ENCODE data around the gene VARS2.
"Not testable (repeated sequence)": the region's sequence is repeated elsewhere in the genome, so short reads cannot be mapped to it uniquely, and the experiment has no call there.

VARS2 gene

DNA sequence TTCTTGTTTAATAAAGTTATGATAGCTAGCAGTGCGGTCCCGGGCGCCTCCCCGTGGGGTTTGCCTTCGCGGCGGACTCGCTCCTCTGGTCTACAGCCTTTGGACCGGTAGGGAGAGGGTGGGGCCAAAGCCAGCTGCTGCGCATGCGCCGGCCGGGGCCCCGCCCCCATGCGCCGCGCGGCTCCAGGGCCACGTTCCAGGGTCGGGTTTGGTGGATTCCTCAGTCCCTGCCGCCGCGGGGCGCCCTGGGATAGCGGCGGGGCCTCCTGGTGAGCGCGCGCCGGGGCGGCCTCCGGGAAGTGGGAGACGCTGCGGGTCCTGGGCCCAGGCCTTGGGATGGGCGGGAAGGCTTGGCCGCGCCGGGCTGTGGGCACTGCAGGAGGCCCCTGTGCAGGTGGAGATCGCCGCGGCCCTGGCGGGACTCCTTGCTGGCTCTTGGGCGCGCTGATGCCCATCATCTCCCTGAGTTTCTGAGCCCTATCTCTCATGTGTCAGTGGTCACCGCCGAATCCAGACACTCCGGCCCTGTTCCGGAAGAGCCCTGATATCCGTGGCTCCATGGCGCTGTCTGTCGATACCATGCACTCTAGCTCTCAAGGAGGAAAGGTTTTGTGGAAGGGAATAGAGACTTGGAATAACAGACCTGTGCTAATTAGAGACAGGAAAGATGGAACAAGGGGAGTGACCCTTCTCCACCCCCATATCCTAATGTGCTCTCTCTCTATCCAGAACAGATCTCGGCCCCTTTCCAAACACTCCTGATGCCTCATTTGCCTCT lies at the start of gene VARS2:
TSS of gene VARS2 (plus strand) at position 163 of the 778 bp plus-strand sequence. CDS start at position 762, 599 bp downstream.
- no peak for FAIRE-seq

DNA sequence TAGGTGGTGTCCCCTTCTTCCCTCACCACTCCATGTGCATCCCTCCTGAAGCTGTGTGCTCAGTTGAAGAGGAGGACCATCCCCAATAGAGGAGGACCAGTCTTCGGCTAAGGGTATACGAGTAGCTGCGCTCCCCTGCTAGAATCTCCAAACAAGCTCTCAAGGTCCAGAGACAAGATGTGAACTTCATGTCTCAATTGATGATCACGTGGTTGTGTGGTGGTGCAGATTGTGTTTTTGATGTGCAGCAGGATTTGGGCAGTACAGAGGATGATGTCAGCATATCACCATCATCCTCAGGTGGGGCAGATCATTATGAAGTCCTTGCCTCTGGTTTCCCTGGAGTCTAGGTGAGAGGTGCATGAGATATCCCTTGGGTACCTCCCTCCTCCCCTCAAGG lies 49.7 kb upstream of the VARS2 start:
- FAIRE-seq: no peak

DNA sequence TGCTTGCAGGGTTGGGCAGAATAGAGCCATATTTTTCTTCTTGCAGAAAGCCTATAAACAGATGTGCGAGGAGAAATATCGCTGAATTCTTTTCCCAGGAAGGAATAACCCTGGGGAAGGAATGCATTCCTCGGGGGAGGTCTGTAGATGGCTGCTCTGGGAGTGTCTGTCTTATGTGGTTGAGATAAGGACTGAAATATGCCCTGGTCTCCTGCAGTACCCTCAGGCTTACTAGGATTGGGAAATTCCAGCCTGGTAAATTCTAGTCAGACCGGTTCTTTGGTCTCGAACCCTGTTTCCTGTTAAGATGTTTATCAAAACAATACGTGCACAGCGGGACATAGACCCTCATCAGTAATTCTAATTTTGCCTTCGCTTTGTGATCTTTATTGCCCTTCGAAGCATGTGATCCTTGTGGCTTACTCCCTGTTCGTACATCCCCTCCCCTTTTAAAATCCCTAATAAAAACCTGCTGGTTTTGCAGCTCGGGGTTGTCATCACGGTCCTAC lies 44.7 kb upstream of the VARS2 start:
- FAIRE-seq: not testable (repeated sequence)

DNA sequence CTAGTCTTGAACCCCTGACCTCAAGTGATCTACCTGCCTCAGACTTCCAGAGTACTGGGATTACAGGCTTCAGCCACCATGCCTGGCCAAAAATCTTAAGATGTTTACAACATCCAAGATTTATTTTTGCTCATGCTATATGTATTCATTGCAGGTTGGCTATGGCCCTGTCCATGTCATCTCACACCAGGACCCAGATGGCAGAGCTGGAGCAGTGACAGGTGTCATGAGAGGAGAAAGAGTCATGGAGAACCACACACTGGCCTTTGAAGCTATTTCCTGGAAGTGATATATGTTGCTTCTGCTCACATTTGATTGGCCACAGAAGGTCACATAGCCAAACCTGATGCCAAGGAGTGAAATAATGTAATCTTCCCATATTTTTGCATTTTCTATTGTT lies 43.5 kb upstream of the VARS2 start:
- FAIRE-seq: no peak

DNA sequence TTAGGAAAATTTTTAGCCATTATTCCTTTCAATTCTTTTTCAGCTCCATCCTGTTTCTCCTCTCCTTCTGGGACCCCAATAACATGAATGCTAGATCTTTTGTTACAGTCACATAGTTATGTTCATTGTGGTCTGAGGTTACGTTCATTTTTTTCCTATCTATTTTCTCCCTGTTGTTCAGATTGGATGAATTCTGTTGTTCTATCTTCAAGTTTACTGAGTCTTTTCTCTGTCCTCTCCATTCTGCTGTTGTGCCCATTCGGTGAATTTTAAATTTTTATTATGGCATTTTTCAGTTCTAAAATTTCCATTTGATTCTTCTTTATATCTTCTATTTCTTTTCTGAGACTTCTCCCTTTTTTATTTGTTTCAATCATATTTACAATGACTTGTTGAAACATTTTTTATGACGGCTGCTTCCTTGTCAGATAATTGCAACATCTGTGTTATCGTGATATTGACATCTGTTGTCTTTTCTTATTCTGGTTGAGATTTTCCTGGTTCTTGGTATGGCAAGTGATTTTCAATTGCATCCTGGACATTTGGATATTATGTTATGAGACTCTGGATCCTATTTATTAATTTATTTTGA lies 42.4 kb upstream of the VARS2 start:
- FAIRE-seq: no peak

DNA sequence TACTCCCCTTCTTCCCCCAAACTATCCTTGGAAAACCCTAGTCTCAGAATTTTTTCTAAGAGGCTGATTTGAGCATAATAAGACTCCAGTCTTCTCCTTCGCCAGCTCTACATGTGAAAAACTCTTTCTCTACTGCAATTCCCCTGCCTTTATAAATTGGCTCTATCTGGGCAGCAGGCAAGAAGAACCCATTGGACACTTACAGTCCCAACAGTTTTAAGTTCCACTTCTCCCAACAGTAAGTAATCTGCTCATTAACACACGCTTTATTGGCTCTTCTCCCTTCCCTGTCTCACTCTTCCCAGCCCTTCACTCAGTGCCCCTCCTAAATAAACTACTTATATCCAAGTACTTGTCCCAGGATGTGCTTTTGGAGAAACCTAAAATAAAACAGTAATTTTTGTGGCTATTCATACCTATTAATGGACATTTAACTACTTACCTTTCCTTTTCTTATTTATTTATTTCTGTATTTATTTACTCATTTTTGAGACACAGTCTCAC lies 40.8 kb upstream of the VARS2 start:
- no peak for FAIRE-seq

DNA sequence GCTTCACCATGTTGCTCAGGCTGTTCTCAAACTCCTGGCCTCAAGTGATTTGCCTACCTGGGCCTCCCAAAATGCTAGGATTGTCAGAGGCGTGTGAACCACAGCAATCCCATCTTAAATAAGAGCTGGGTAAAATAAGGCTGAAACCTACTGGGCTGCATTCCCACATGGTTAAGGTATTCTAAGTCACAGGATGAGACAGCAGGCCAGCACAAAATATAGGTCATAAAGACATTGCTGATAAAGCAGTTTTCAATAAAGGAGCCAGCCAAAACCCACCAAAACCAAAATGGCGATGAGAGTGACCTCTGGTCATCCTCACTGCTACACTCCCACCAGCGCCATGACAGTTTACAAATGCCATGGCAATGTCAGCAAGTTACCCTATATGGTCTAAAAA lies 40.2 kb upstream of the VARS2 start:
- not testable (repeated sequence) for FAIRE-seq

DNA sequence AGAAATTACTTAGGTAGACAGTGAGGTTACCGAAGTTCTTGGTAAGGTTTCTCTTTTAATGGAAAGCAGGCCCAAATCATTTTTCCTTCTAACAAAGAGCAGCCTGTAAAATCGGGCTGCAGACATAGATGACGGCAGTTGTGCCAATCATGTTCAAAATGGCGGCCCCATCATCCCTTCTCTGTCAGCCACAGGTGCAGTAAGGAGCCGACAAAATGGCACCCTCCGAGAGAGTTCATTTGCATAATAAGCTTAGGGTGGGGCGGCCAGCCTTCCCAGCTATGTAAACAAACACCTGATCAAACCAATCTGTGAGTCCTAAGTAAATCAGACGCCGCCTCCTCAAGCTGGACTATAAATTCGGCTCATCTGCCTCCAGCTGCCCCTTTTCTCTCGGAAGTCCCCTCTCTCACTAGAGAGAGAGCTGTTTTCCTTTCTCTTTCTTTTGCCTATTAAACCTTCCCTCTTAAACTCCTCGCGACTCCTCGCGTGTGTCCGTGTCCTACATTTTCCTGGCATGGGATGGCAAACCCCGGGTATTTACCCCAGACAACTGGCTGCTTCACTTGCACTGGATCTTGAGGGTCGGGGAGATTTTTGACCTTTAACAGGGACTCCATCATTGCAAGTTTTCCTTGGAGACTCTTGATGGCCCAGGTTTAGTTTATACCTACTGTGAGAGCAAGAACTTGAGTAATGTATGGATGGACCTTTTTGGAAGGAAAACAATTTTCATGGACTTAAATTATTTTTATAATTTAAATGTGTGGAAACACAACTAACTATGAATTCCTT lies 38.6 kb upstream of the VARS2 start:
- no peak for FAIRE-seq

DNA sequence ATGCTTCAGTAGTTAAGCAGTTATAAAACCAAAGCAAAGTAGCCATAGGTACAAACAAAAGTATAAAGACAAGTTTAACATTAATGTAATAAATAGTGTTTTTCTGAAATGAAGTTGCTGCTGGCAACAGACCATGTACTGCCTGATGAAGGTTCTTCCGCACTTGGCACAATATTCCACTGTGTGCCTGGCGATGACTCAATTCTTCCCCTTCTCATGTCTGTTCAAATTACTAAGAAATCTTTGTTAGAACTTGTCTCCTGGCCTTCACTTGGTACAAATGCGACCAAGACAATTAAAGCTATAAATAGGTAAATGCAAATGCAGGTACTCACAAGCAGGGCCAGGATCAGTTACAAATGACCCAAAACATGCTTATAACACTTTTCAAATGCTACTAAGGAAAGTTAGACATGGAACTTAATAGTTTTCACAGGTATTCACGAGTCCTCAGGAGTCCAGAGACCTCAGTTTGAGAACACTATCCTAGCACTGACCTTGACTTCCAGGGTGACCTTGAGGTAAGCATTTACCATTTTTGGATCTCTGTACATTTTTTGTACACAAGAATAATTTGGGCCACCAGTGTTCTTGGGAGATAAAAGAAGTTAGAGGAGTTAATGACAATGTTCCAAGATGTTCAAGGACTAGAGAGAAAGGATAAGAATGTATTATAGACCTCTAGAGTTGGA lies 37.9 kb upstream of the VARS2 start:
- FAIRE-seq: no peak

DNA sequence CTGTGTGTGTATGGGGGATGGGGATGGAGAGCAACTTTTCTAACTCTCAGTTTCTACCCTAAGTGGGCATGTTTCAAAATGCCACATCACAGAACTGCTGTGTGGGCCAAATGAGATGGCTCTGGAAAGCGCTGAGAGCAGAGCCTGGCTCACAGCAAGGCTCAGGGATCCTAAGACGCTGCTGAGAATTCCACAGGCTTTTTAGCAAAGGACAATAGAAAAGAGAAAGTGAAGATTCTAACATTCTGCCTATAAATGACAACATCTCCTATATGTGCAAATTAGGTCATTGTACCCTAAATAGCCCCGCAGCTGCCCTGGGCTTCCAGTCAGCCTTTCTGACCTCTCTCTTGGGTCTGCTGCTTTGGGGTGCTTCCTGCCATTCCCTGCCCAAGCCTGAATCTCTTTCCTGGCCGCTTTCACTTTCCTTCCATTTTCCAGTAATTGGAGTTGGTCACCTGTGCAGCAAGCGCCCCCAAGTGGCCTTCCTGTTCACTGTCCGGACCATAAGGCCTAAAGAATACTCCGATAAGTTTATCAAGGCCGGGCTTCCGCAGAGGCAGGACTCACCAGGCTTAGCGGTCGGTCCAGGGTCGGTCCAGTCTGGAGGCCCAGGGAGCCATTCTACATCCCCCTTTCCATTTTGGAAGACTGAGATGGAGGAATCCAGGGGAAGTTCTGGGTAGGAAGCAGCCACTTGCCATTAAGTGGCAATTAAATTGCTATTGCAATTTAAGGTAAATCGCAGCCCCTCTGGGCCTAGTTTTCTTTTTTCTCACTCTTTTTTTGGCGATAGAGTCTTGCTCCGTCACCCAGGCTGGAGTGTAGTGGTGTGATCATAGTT lies 36.4 kb upstream of the VARS2 start:
- FAIRE-seq: no peak

DNA sequence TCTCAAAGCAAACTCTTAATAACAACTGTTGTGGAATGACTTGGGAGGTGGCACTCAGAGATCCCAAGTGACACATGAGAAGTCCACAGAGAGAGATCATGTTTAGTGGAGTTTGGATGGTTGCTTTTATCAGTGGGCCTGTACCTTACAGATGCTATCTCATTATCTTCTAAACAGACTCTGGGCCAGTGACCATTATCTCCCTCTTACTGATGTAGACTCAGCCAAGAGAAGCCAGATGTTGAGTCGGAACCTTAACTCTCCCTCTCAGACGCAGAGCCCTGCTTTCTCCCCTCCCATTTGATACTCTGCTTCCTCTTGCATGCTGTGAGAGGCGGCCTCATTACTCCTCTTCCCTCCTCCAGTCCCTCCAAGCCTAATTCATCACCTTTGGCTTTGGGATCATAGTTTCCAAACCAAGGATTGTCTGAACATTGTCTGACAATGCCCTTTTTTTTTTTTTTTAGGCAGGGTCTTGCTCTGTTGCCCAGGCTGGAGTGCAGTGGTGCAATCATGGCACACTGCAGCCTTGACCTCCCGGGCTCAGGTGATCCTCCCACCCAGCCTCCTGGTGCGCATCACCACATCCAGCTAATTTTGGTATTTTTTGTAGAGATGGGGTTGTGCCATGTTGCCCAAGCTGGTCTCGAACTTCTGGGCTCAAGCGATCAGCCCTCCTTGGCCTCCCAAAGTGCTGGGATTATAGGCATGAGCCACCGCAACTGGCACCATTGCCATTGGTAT lies 34.2 kb upstream of the VARS2 start:
- FAIRE-seq: no peak

DNA sequence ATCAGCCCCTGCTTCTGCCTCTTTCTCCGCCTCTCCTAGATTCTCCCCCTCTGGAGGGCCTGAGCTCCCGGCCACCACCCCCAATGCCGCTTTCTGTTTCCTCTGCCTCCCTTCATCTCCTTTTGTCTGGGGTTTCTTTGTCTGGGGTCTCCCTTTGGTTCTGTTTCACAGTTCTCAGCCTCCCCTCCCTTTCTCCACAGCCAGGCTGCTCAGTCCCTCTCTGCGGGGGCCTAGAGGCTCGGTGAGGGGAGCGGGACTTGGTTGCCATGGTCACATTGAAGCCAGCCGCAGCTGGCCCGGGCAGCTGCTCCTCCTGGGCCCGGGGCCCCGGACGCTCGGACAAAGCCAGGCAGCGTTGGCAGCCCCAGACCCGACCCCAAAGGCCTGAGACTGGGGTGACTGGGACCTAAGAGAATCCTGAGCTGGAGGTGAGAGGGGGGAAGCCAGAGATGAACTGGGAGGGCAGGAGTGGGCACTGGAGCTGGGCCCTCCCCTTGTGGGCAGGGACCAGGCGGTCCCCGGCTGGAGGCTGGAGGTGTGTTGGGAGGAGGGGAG lies 33.3 kb upstream of the VARS2 start:
- FAIRE-seq: no peak

DNA sequence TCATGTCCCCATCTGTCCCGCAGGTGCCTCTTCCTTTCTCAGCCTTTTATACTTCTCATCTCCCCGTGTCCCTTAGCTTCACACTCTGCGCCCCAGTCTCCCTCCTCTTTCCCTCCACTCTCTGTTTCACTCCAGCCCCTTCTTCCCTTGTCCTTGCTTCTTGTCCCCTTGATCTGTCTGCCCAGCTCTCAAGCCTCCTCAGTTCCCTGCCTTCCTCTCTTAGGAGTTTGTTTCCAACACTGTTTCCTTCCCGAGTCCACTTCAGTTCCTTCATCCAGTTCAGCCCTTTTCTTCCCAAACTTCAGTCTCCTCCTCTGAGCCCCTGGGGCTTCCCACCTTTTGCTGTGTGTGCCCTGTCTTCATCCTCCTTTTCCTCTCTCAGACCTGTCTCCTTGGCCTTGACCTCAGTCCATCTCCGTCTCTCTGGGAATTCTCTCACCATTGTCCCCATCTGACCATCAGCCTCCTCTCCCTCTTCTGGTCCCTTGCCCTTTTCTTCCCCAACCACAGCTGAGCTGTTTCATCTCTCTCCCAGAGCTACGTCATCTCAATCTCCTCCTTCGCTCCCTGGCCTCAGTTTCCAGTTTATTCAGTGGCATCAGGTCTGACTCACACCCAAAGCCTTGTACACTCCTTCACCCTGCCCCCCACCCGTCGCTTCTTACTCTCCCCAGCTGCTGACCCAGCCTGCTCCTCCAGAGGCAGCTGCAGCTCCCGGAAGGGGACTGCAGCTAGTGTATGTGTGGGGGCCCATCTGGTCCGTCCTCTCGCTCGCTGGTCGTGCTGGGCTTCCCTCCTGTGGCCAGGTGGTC lies 32.4 kb upstream of the VARS2 start:
- no peak for FAIRE-seq

DNA sequence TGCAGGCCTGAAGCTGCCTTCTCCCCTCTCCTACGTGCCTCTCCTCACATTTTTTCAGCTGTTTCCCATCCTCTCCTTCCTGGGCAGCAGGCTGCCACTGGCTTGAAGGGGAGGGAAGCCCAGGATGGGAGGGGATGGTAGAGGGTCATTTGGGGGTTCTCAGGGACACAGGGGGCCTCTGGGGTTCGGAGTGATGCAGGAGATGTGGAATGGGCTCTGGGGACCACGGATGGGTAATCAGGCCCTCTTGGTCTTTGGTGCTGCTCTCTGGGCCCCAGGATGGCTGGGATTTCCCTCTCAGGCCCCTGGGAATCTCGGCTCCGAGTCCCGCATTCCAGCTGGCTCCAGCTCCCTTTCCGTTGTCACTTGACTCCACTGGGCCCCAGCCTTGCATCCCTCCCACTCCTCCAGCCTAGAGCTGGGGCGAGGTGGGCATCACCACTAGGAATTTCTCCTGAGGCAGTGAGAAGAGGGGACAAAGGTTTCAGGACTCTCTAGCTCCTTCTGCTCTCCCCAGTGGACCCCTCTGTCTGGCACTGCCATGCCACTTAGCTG lies 31.8 kb upstream of the VARS2 start:
- no peak for FAIRE-seq

DNA sequence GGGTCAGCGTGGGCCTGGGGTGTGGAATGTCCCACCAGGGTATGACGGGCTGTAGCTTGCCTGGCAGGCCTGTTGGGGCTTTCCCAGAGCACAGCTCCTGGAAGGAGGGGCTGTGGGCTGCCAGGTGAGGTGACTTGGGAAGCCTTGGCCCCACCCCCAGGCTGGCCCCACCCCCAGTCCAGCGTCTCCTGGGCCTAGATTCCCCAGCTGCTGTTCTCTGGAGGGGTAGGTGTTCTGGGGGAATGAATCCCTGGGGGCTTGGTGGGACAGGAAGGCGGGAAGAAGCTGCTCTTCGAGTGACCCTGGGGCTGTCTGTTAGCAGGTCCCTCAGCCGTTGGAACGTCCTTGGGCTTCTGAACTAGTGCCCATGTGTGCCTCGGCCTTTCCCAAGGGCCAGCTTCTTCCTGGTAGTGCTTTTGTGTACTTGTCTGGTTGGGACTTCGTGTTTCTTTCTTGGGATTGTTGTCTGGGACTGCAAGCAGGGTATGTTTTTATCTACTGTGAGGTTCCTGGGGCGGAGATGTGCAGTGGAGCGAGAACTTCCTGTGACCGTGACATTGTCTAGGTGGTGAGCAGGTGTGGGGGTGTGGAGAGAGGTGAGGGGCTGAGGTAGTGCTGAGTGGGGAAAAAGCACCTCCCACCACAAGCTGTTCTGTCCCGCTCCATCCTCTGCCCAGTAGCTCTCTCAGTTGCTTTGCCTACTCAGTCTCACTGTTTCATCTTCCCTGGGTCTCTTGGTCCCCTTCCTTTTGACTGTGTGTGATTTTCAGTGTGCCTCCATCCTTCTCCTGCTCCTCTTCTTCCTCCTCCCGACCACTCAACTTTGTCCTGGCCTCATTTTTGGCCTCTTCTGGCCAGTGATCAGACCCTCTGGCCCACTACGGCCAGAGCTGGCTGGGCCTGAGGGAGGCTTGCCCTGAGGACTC lies 31.0 kb upstream of the VARS2 start:
- no peak for FAIRE-seq

DNA sequence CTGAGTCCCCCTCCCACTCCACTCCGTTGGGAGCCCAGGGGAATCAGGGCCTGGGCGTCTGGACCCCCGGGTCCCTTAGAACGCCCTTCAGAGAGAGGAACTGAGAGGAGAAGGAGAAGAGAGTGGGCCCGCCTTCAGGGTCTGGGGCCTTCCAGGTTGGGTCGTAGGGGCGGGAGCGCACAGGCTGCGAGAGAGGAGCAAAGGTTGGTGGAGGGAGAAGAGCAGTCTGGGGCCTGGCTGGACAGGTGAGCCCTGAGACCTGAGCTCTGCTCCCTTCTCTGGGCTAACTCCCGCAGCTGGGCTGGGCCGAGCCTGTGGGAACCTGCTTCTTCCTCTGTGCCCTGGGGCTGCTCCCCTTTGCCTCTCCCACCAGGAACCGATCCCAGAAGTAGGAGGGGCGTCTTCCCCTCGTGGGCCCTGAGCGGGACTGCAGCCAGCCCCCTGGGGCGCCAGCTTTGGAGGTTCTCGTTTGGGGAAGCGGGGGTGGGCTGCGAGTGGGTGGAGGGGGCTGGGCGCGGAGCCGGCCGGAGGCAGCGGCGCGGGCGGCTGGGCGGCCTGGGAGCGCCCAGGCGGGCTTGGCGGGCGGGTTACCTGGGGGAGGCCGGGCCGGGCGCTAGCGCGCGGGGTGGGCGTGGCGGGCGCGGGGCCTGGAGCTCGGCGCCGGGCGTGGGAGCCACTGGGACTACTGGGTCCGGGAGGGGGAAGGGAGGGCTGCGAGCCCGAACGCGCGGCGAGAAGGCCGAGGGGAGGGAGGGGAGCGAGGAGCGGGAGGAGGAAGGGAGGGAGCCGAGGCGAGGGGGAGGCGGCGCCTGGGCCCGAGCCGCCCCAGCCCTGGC lies 30.1 kb upstream of the VARS2 start, which contains the start of gene DDR1:
TSS of gene DDR1 (plus strand) at position 835 of the 836 bp plus-strand sequence. CDS start 4,211 bp downstream, outside the sequence.
- no peak for FAIRE-seq
